ENCODE measurements around the gene C3orf18.
A peak's percentile ranks its signal among the peaks of the same experiment; 100 is the strongest.

The C3orf18 gene

DNA sequence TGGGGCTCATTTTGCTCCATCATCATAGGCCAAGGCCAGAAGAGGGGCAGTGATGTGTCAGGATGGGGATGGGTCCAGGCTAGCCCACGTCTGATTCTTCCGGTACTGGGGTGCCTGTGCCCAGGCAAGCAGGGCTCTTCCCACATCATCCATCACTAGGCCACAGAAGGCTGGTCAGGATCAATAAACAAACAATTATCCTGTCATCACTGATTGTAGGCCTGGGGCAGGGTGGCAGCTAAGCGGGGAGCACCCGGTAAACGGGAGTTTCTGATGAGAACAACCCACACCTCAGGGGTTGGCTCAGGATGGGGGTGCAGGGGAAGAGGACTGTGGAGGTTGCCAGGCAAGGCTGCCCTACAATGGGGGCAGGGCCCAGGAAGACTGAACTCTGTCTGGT, 46.0 kb downstream of the C3orf18 start:
- Histone ChIP-seq H3K27me3 (peaks cover 28% of the 10 kb centered on the region), H3K36me3 (no peaks in the 10 kb centered on the region), H3K4me3 (ENCODE audit: low read depth in 1 of 2, low read length in 1 of 2) (no peak overlapping the region), H3K4me1 (ENCODE audit: control insufficient read depth in 1 of 2, insufficient read depth in 1 of 2, low read depth in 1 of 2, low read length in 1 of 2) (no peaks in the 10 kb centered on the region), H3K9me3 (no peaks in the 10 kb centered on the region), H3K27ac (no peak overlapping the region)
- TF ChIP-seq, protein P1, sequence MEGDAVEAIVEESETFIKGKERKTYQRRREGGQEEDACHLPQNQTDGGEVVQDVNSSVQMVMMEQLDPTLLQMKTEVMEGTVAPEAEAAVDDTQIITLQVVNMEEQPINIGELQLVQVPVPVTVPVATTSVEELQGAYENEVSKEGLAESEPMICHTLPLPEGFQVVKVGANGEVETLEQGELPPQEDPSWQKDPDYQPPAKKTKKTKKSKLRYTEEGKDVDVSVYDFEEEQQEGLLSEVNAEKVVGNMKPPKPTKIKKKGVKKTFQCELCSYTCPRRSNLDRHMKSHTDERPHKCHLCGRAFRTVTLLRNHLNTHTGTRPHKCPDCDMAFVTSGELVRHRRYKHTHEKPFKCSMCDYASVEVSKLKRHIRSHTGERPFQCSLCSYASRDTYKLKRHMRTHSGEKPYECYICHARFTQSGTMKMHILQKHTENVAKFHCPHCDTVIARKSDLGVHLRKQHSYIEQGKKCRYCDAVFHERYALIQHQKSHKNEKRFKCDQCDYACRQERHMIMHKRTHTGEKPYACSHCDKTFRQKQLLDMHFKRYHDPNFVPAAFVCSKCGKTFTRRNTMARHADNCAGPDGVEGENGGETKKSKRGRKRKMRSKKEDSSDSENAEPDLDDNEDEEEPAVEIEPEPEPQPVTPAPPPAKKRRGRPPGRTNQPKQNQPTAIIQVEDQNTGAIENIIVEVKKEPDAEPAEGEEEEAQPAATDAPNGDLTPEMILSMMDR (IDR thresholded peaks at IDR 0.05) = no peak

DNA sequence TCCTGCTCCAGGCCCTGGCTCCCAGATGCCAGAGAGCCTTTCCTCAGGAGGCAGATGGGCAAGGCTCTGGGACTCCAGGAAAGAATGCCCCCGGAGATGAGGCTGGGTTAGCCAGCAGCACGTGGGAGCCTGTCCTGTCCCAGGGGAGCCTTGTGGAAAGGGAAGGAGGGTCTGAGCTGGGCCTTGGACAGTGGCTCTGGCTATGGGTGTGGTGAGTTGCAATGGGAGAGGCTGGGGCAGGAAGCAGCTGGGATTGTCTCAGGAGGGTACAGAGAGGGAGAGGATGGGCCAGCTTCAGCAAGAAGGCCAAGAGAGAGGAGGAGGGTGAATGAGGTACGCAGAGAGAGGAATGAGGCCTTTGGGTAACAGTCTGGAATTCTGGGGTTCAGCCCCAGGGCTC, 46.7 kb downstream of the C3orf18 start:
- Histone ChIP-seq H3K4me1 (ENCODE audit: control insufficient read depth in 1 of 2, insufficient read depth in 1 of 2, low read depth in 1 of 2, low read length in 1 of 2) (no peaks in the 10 kb centered on the region), H3K27me3 (peaks cover 35% of the 10 kb centered on the region), H3K27ac (no peak overlapping the region), H3K36me3 (no peaks in the 10 kb centered on the region), H3K9me3 (no peaks in the 10 kb centered on the region), H3K4me3 (ENCODE audit: low read depth in 1 of 2, low read length in 1 of 2) (no peak overlapping the region)
- TF ChIP-seq, protein P1 (IDR thresholded peaks at IDR 0.05) = no peak

DNA sequence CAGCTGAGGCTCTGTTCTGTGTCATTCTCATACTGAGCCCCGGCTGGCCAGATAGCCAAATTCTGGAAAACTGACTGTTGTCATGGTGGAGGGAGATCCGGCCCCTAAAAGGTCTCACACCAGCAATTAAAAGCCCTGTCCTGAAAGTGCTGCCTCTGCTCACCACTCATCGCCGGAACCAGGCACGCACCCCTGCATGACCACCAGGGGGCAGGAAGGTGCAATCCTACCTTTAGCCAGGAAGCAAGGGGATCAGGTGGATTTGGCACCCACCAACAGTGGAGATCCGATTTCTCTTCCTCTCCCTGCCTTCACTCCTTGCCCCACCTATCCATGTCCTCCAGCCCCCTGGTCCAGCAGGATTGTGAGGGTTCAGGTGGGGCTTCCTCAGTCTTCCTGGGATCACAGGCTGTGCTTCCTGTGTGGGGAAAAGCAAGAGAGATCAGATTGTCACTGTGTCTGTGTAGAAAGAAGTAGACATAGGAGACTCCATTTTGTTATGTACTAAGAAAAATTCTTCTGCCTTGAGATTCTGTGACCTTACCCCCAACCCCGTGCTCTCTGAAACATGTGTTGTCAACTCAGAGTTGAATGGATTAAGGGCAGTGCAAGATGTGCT, 48.0 kb downstream of the C3orf18 start:
- Histone ChIP-seq H3K27me3 (peaks cover 48% of the 10 kb centered on the region), H3K36me3 (no peaks in the 10 kb centered on the region), H3K4me1 (ENCODE audit: control insufficient read depth in 1 of 2, insufficient read depth in 1 of 2, low read depth in 1 of 2, low read length in 1 of 2) (no peaks in the 10 kb centered on the region), H3K9me3 (no peaks in the 10 kb centered on the region), H3K27ac (no peak overlapping the region), H3K4me3 (ENCODE audit: low read depth in 1 of 2, low read length in 1 of 2) (no peak overlapping the region)
- TF ChIP-seq, protein P1 (IDR thresholded peaks at IDR 0.05) = peak; percentile 50

DNA sequence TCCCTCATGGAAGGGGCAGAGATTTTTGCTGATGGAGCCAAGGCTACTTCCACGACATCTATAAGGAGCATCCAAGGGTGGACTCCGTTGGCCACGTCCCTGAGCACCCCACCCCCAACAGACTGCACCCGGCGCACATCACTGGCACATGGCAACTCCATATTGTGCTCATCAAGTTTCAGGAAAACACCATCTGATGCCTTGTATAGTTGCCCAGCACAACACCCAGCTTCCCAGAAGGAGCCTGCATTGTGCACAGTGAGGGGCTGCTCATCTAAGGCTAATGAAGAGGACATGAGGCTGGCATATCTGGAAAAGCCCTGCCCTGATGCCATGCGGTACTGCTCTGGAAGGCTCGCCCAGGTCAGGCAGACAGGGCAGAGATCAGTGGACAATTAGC, 49.1 kb downstream of the C3orf18 start:
- Histone ChIP-seq H3K4me3 (ENCODE audit: low read depth in 1 of 2, low read length in 1 of 2) (no peak overlapping the region), H3K27me3 (peaks cover 59% of the 10 kb centered on the region), H3K27ac (no peak overlapping the region), H3K4me1 (ENCODE audit: control insufficient read depth in 1 of 2, insufficient read depth in 1 of 2, low read depth in 1 of 2, low read length in 1 of 2) (no peaks in the 10 kb centered on the region), H3K36me3 (no peaks in the 10 kb centered on the region), H3K9me3 (no peaks in the 10 kb centered on the region)
- TF ChIP-seq, protein P1 (IDR thresholded peaks at IDR 0.05) = no peak

DNA sequence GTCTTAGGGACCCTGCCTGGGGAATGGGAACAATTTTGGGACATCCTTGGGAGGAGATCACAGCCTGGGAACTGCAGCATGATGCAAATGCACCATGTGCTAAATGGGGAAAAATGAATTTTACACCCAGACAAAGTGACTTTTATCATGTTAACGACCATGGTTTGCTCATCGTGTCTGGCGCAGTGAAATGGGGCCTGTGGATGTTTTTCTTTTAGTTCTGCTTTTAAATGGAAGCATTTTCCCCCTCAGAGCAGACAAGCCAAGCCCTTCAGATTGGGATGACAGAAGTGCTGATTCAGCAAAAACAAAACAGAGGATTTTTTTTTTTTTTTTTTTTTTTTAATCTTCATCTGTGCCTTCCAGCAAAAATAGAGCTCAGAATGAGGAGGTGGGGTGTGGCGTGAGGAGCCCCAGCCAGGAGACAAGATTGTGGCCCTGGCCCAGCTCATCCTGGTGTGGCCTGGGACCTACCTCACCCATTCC, 49.8 kb downstream of the C3orf18 start:
- no peaks in the 10 kb centered on the region for H3K36me3 ChIP-seq
- peaks cover 60% of the 10 kb centered on the region for H3K27me3 ChIP-seq
- H3K9me3 ChIP-seq = no peaks in the 10 kb centered on the region
- H3K4me3 ChIP-seq (ENCODE audit: low read depth in 1 of 2, low read length in 1 of 2) = no peak overlapping the region
- H3K27ac ChIP-seq = no peak overlapping the region
- H3K4me1 ChIP-seq (ENCODE audit: control insufficient read depth in 1 of 2, insufficient read depth in 1 of 2, low read depth in 1 of 2, low read length in 1 of 2) = no peaks in the 10 kb centered on the region
- TF ChIP-seq, protein P1 (IDR thresholded peaks at IDR 0.05) = no peak
